ENCODE data around the gene CRHR2.
A peak's percentile ranks its signal among the peaks of the same experiment; 100 is the strongest.

The CRHR2 gene

GRCh38 chr7:30618080-30618676 lies 64.1 kb downstream of the CRHR2 start:
- no peak for DNase-seq (ENCODE audit: low read depth)

DNA sequence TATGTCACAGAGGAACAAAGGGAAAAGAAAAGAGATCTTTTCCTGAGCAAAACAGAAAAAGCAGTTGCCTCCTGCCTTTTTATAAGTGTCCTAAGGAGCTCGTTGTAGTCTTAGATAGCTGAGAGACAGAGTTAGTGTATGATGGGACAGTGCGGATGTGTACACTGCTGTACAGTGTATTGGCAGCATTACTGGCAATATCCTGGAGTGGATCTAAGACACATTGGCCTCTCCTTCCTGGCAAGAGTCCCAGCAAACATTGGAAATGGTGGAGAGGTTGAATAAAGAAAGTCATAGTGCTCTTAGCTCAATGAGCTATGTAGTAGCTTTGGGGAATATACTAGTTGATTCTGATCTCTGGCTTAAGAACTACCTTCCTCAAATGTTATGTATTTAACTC lies 64.9 kb downstream of the CRHR2 start:
- DNase-seq (ENCODE audit: low read depth) = no peak

GRCh38 chr7:30616318-30616717 lies 65.9 kb downstream of the CRHR2 start:
- no peak for DNase-seq (ENCODE audit: low read depth)

GRCh38 chr7:30613366-30614325 lies 68.6 kb downstream of the CRHR2 start:
- no peak for DNase-seq (ENCODE audit: low read depth)

- peak; percentile 36 for DNase-seq (ENCODE audit: low read depth)
Measured at GRCh38 chr7:30612658-30613265, 69.5 kb downstream of the CRHR2 start.

- DNase-seq (ENCODE audit: low read depth) = no peak
Measured at GRCh38 chr7:30605832-30606231, 76.4 kb downstream of the CRHR2 start.

GRCh38 chr7:30604901-30605300 lies 77.4 kb downstream of the CRHR2 start:
- no peak for DNase-seq (ENCODE audit: low read depth)

All from activated T-cell treated with anti-CD3 and anti-CD28 coated beads for 48 hours (primary cell).